Loucy (cell line): ENCODE measurements around the gene ZNF516.
A peak's percentile ranks its signal among the peaks of the same experiment; 100 is the strongest.

ENCODE experiments used
- H2AFZ ChIP-seq: fragments of 200-600 bp; sonication (generic); 2 replicates; pipeline ENCODE4 v1.6.0; 2016; ENCODE audit warnings: antibody characterized with exemption, mild to moderate bottlenecking, low read length, moderate library complexity
- H3F3A ChIP-seq: fragments of 200-600 bp; 2 replicates; pipeline ENCODE4 v1.6.0; 2016; ENCODE audit warnings: antibody characterized with exemption, low read depth, mild to moderate bottlenecking
- H3K27me3 ChIP-seq: fragments of 200-600 bp; sonication (generic); 2 replicates; pipeline ENCODE4 v1.6.1; 2014; ENCODE audit warnings: low read length, mild to moderate bottlenecking; ENCODE audit not compliant: insufficient read depth, poor library complexity, severe bottlenecking
- H3K36me3 ChIP-seq: fragments of 200-600 bp; sonication (generic); 2 replicates; pipeline ENCODE4 v1.6.1; 2016; ENCODE audit warnings: low read length; ENCODE audit not compliant: insufficient read depth
- H3K4me1 ChIP-seq: fragments of 200-600 bp; sonication (generic); 2 replicates; pipeline ENCODE4 v1.5.1; 2014; ENCODE audit warnings: low read length, mild to moderate bottlenecking; ENCODE audit not compliant: insufficient read depth, poor library complexity, severe bottlenecking
- H3K4me2 ChIP-seq: fragments of 200-600 bp; sonication (generic); 2 replicates; pipeline ENCODE4 v1.6.0; 2014; ENCODE audit warnings: antibody characterized with exemption, low read length, low read depth, mild to moderate bottlenecking; ENCODE audit not compliant: poor library complexity, severe bottlenecking
- H3K4me3 ChIP-seq: fragments of 200-600 bp; sonication (generic); 2 replicates; pipeline ENCODE4 v1.5.1; 2014; ENCODE audit warnings: low read length, mild to moderate bottlenecking, mixed read lengths; ENCODE audit not compliant: poor library complexity, severe bottlenecking
- H3K79me2 ChIP-seq: fragments of 200-600 bp; sonication (generic); 2 replicates; pipeline ENCODE4 v1.6.1; 2014; ENCODE audit warnings: low read length; ENCODE audit not compliant: insufficient read depth
- H3K9ac ChIP-seq: fragments of 200-600 bp; sonication (generic); 2 replicates; pipeline ENCODE4 v1.6.0; 2014; ENCODE audit warnings: mild to moderate bottlenecking, low read depth, low read length, moderate library complexity; ENCODE audit not compliant: poor library complexity, severe bottlenecking
- H3K9me2 ChIP-seq: fragments of 200-600 bp; sonication (generic); replicated peaks from 2 replicates; pipeline ENCODE4 v1.6.1; 2016; ENCODE audit warnings: low read depth, low read length, mixed read lengths
- H3K9me3 ChIP-seq: fragments of 200-600 bp; sonication (generic); 2 replicates; pipeline ENCODE4 v1.6.1; 2014; ENCODE audit warnings: mild to moderate bottlenecking, antibody characterized with exemption, low read length, low read depth; ENCODE audit not compliant: insufficient read depth
- H4K20me1 ChIP-seq: fragments of 200-600 bp; sonication (generic); 2 replicates; pipeline ENCODE4 v1.6.0; 2014; ENCODE audit warnings: antibody characterized with exemption, low read length, mild to moderate bottlenecking; ENCODE audit not compliant: insufficient read depth, poor library complexity, severe bottlenecking
- EZH2phosphoT487 ChIP-seq: fragments of 200-600 bp; IDR thresholded peaks from 2 replicates; pipeline ENCODE4 v1.6.1; 2018; ENCODE audit warnings: antibody characterized with exemption, mild to moderate bottlenecking, moderate library complexity, borderline replicate concordance
- TF ChIP-seq, protein P1 (sequence below): fragments of 200-600 bp; sonication (generic); conservative IDR thresholded peaks from 2 replicates; pipeline ENCODE4 v1.5.1; 2014; ENCODE audit warnings: mild to moderate bottlenecking, antibody characterized with exemption, low read length

The ZNF516 gene

DNA sequence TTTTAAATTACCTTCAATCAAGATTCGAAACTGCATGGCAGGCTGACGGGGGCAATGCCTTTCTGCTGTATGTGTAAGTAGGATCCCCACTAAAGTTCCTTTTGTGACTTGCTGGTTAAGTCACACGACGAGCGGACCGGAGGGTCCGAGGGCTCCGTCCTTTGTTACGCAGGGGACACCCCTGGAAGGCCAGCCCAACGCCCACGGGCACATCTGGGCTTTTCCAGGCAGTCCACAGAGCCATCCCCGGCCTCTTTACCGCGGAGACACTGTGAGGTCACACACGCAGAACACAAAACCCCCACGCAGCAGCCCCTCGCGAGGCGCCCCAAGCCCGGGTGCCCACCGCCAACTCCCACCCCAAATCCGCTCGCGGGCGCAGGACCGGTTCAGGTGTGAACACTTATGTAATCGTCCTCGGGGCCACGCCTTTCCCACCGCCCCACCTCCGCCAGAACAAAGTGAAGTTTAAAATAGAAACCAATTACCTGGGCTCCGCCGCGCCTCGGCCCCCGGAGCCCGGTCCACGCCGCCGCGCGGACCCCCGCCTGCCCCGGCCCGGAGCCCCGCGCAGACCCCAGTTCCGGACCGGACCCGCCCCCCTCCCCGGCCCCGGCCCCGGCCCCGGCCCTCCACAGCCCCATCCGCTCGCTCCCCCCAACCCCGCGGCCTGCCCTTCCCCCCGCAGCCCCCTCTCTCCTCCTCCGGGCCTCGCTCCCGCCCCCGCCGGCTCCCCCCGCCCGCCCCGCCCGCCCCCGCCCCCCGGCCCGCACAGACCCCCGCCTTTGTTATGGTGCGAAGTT, 4.2 kb downstream of the ZNF516 start:
- peak overlapping the region; percentile 68 for H3K4me2 ChIP-seq
- no peaks in the 10 kb centered on the region for H3K27me3 ChIP-seq
- no peaks in the 10 kb centered on the region for H3K9me3 ChIP-seq
- H2AFZ ChIP-seq: no peak overlapping the region
- H3K9me2 ChIP-seq: no peaks in the 10 kb centered on the region
- H3K4me1 ChIP-seq: peaks cover 6% of the 10 kb centered on the region
- no peaks in the 10 kb centered on the region for H3K36me3 ChIP-seq
- H3F3A ChIP-seq: no peaks in the 10 kb centered on the region
- peaks cover 19% of the 10 kb centered on the region; the same call in 1 of the 2 replicates for H3K79me2 ChIP-seq
- H4K20me1 ChIP-seq: no peaks in the 10 kb centered on the region
- peak overlapping the region; percentile 74 for H3K4me3 ChIP-seq
- peak overlapping the region; percentile 62 for H3K9ac ChIP-seq
- TF ChIP-seq, protein P1, sequence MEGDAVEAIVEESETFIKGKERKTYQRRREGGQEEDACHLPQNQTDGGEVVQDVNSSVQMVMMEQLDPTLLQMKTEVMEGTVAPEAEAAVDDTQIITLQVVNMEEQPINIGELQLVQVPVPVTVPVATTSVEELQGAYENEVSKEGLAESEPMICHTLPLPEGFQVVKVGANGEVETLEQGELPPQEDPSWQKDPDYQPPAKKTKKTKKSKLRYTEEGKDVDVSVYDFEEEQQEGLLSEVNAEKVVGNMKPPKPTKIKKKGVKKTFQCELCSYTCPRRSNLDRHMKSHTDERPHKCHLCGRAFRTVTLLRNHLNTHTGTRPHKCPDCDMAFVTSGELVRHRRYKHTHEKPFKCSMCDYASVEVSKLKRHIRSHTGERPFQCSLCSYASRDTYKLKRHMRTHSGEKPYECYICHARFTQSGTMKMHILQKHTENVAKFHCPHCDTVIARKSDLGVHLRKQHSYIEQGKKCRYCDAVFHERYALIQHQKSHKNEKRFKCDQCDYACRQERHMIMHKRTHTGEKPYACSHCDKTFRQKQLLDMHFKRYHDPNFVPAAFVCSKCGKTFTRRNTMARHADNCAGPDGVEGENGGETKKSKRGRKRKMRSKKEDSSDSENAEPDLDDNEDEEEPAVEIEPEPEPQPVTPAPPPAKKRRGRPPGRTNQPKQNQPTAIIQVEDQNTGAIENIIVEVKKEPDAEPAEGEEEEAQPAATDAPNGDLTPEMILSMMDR: no peak
- no peak for TF ChIP-seq EZH2phosphoT487

DNA sequence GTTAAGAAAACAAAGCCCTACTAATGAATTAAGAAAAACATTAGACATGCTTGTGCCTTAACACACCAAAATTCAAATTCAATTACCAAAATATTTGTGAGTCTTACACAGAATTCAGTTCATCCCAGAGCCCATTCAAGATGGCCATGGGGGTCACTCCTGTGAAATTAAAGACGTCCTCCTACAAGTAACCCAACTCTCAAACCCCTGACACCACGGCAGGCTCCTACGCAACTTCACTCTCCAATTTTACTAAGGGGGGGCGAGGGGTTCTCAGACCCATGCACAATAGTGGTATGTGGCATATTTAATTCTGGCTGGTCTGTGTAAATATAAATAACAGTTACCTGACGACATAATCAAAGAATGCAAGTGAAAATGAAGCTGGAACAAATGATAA, 5.0 kb downstream of the ZNF516 start:
- Histone ChIP-seq H3K4me1 (peaks cover 6% of the 10 kb centered on the region), H3F3A (no peaks in the 10 kb centered on the region), H3K27me3 (no peaks in the 10 kb centered on the region), H3K9ac (peak overlapping the region; percentile 62), H3K9me2 (no peaks in the 10 kb centered on the region), H3K79me2 (peaks cover 19% of the 10 kb centered on the region; the same call in 1 of the 2 replicates), H3K36me3 (no peaks in the 10 kb centered on the region), H3K9me3 (no peaks in the 10 kb centered on the region), H2AFZ (no peak overlapping the region), H3K4me3 (peak overlapping the region; percentile 74), H3K4me2 (peak overlapping the region; percentile 68), H4K20me1 (no peaks in the 10 kb centered on the region)
- TF ChIP-seq, protein P1: no peak
- TF ChIP-seq EZH2phosphoT487: no peak

DNA sequence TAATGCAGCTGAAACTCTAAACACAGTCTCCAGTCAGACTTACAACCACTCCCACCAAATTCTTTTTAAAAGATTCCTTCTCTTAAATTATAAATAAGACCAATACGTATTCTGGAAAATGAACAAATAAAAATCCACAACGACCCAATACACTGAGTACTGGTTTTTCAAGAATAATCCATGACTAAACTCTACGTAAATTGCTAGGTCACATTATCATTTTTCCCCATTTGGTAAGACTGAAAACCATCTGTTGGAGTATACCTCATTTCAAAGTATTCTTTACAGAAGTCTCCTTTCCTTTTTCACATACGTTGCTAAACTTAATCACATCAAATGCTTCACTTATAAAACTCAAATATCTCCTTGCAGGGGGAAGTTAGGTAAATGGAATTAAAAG, 6.0 kb downstream of the ZNF516 start:
- Histone ChIP-seq H3K27me3 (no peaks in the 10 kb centered on the region), H3K9ac (no peak overlapping the region), H3K36me3 (no peaks in the 10 kb centered on the region), H3K9me3 (no peaks in the 10 kb centered on the region), H4K20me1 (no peaks in the 10 kb centered on the region), H3K4me3 (no peak overlapping the region), H3F3A (no peaks in the 10 kb centered on the region), H3K4me1 (peaks cover 6% of the 10 kb centered on the region), H2AFZ (no peak overlapping the region), H3K4me2 (peak overlapping the region; percentile 68), H3K9me2 (no peaks in the 10 kb centered on the region), H3K79me2 (peaks cover 19% of the 10 kb centered on the region; the same call in 1 of the 2 replicates)
- TF ChIP-seq, protein P1: no peak
- no peak for TF ChIP-seq EZH2phosphoT487
